HG03354 (cell line): ENCODE measurements around the gene RNPS1.

Source experiments
- ATAC-seq: cut with Tn5 transposase; IDR thresholded peaks from one replicate; pipeline ENCODE4 v1.9.1; 2021; ENCODE audit warnings: mild to moderate bottlenecking; ENCODE audit not compliant: unreplicated experiment, poor library complexity, severe bottlenecking

RNPS1 gene

GRCh38 chr16:2204416-2205103 is 63.4 kb downstream of the RNPS1 start:
- no peak for ATAC-seq
